NCI-H187 treated with DMSO at 0.1 percent for 48 hours (cell line): ENCODE measurements around the gene ATG16L1.

Experiments used
- DNase-seq: peaks from one replicate; lab custom pipeline; 2025; lab: John Stamatoyannopoulos, UW

The ATG16L1 gene

DNA sequence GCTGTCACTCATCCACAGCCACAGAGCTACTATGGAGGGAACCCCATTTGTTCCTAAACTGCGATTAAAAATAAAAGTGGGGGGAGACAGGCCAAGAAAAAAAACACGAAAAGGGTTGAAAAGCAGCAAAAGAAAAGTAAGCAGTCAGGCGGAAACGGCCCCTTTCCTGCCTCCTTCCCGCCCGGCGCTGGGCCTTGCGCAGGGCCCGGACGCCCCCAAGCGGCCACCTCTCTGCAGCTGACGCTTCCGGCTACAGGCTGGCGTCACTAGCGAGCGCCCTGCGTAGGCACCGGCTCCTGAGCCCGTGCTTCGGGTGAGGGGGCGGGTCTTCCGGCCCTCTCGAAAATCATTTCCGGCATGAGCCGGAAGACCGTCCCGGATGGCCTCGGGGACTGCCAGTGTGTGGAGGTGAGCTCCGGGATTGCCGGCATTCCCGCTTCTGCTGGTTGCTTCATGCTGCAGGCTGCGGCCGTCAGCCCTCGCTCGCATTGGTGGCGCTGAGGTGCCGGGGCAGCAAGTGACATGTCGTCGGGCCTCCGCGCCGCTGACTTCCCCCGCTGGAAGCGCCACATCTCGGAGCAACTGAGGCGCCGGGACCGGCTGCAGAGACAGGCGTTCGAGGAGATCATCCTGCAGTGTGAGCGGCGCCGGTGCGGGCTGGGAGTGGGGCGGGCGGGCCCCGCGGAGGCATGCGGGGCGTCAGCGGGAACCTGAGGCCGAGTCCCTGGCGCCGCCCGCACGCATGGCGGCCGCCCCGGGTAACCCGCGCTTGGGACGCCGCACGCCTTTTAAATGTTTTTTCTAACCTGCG lies at the start of gene ATG16L1:
TSS of gene ATG16L1 (plus strand) at position 368 of the 811 bp plus-strand sequence. CDS start at position 523, 155 bp downstream.
- peak; percentile 14 for DNase-seq

DNA sequence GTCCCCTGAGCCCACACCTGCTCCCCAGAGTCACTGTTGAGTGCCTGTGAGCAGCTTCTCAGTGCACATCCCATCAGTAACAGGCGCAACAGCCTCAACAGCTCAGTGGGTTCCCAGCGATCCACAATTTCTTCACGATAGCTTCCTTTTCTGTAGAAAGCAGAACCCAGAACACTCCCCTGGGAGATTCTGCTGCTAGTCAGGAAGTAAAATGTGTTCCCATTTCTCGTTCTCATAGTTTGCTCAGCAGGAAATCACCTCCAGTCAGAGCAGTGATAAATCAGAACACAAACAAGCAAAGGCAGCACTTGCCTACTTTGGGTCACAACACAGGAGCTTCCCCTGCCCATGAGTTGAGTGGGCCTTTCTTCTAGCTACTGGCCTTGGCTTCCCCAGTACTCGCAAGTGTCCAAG lies 48.9 kb upstream of the ATG16L1 start:
- DNase-seq = no peak

DNA sequence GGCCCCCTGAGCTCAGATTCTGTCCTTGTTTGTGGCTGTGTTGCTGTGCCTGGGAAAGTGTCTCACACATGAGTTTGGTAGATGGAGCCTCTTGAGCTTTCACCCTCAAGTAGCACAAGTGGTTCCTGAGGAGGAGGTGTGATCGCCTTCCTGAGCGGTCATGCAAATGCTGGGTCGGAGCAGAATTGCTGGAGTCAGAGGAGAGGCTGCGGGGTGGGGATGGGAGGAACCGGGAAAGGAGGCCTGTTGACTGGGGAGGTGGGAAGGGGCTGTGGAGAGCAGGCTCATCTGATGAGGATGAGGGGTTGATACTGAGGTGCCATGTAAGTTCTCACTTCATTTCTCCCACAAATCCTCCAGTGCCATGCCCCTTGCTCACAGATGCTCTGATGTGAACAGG lies 48.4 kb upstream of the ATG16L1 start:
- DNase-seq = no peak

DNA sequence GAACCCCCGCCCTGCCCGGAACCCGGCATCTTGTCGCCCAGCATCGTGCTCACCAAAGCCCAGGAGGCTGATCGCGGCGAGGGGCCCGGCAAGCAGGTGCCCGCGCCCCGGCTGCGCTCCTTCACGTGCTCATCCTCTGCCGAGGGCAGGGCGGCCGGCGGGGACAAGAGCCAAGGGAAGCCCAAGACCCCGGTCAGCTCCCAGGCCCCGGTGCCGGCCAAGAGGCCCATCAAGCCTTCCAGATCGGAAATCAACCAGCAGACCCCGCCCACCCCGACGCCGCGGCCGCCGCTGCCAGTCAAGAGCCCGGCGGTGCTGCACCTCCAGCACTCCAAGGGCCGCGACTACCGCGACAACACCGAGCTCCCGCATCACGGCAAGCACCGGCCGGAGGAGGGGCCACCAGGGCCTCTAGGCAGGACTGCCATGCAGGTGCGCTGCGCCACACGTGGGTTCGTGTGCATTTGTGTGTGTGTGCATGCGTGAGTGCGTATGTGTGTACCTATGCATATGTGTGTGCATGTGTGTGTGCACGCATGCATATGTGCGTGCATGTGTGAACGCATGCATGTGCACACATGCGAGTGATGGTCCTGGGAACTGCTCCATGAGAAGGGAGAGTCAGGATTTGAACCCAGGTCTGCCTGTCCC lies 47.1 kb upstream of the ATG16L1 start:
- no peak for DNase-seq

DNA sequence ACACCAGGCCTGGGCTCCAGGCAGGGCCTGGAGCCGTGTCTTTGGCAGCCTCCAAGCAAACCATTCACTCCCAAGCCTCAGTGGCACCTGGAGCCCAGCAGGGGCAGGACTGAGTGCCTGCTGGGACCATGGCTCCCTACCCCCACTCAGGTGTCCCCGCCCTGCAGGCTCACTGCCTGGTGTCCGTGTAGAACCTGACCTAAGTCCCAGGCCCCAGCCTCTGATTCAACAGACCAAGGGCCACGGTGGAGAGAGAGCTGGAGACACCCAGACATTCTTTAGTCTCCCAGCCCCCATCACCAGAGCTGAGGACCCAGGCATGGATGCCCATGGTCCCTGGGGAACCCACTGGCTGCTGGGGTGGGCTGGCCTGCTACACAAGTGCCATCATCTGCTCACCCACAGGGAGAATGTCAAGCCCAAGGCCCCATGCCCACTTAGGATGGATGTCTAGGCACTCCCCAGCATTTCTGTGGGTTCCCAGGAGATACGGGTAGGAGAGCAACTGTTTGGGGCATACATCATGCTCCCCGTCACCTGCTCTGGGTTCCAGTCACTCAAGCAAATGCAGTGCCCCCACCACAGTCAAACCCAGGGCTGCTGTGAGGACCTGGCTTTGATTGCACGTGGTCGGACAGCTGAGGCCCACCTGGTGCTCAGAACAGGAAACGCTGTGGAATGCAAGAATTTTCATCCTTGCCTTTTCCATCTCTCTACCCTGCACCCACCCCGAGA lies 42.9 kb upstream of the ATG16L1 start:
- no peak for DNase-seq

DNA sequence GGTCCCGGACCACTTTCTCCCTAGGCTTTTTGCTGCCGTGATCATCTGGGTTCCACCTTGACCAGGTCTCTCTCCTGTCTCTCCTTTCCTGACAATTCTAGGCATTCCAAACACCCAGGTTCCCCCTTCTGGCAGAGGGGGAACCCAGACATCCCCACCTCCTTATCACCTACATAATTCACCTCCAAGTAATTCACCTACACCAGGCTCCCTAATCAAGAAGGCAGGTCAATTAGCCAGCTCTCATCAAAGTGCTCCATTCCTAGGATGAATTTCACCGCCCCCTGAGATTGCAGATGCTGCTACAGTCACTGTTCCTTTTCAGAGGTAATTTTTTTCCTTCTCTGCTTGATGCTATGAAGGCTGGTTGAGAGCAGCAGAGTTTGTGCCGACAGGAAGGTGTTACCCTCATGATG lies 42.3 kb upstream of the ATG16L1 start:
- DNase-seq = no peak

DNA sequence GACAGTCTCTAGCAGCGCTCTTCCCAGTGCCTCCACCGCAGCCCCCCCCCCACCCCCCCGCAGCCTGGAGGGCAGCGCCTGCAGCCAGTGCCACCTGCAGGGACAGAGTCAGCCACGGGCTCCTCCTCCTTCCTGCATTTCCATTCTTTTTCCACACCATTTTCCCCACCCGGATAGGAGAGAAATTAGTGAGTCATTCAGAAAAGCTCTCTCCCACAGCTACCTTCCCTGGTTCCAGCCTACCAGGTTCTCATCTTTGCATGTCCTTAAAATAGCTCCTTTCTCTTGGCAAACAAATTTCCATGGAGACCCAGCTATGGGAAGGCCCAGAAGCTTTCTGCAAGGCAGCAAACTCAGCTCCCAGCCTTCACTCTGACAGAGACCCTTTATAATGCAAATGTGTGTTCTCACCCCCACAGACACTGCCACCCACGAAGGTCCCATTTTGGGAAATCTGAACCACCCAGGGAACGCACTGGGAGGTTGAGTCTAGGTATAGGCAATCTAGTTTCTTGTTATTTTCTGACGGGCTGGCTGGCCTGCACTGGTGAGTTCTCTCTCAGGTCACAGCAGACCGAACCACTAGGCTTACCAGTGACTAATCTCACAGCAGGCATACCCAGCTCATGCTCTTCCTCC lies 41.8 kb upstream of the ATG16L1 start:
- no peak for DNase-seq

DNA sequence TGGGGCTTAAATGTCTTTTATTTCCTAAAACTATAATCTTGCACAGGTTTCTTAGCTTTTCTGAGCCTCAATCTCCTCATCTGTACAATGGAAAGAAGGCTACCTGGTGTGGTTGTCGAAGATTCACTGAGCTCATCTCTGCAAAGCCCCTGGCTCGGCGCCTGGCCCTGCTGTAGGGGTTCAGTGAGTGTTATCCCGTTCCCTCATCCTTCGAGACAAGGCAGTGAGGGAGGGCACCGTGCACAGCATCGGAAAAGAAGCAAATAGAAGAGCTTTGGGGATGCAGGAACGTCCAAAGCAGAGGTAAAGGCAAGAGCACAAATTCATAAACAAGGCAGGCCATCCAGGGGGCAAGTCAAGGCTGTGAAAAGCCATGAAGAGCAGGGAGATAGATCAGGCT lies 41.2 kb upstream of the ATG16L1 start:
- no peak for DNase-seq

DNA sequence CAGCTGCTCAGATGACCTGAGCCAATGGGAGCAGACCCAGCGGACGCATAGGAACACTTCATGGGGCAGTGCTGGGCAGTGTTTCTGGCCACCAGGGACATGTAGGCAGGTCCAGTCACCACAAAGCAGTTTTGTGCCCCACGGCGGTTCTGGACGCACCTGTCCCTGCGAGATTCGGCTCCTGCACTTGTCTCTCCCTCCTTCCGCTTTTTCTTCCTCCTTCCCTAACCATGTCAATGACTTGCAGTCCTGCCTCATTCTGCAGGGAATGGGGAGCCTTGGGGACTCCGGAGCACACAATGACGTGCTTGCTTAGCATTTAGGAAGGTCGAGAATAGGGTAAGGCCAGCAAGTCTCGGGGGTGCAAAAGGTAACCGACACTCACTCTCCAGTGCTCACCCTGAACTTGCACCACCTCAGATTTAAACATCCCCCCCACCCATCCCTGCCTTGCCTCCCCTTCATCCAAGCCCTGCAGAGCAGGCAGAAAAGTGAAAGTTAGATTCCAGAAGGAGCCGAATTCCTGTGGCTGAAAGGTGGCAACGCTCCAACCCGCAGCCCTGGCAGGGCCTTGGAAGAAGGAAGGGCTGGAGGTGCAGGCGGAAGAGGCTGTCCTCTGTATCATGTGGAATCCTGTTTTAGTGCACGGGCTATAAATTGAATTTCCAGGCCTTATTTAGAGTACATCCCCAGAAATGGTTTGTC lies 40.5 kb upstream of the ATG16L1 start:
- no peak for DNase-seq

DNA sequence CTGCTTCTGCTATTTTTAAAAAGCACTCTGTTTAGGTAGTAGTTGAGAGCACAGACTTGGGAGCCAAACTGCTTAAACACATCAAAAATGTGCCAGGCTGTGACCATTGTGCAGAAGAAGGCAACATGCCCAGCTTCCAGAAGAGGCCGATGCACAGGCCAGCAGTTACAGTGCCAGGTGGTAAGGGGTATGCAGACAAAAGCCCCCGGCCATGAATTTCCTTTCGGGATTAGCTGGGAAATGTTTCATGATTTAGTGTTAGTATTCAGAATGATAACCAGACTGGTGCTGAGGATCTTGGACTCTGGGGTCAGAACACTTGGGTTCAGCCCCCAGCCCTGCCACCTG lies 40.0 kb upstream of the ATG16L1 start:
- no peak for DNase-seq

DNA sequence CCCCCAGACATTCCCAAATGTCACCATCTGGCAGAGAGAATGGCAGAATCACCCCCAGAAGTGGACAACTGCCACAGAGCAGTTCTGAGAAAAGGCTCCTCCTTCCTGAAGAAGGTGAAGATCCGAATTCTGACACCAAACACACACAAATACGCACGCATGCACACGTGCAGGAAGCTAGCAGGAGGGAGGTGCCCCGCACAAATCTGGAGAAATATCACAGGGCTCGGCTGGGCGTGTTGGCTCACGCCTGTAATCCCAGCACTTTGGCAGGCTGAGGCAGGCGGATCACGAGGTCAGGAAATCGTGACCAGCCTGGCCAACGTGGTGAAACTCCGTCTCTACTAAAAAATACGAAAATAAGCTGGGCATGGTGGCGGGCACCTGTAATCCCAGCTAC lies 38.5 kb upstream of the ATG16L1 start:
- no peak for DNase-seq

DNA sequence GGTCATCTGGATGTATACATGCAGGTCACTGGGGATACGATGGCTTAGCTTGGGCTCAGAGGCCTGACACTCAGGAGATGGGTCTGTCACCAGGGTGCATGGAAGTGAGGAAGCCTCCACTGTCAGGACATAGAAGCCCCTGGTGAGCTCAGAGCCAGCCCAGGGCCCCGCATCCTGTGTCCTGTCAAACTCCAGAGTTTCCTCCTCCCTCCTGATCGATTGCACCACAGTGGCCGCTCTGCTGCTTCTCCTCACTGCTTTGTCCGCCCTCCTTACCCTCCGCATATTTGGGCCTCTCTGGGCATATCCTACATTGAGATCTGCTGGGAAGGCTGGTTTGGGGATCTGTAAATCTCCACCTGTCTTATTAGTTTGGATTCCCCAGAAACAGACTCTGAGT lies 37.5 kb upstream of the ATG16L1 start:
- DNase-seq = no peak

DNA sequence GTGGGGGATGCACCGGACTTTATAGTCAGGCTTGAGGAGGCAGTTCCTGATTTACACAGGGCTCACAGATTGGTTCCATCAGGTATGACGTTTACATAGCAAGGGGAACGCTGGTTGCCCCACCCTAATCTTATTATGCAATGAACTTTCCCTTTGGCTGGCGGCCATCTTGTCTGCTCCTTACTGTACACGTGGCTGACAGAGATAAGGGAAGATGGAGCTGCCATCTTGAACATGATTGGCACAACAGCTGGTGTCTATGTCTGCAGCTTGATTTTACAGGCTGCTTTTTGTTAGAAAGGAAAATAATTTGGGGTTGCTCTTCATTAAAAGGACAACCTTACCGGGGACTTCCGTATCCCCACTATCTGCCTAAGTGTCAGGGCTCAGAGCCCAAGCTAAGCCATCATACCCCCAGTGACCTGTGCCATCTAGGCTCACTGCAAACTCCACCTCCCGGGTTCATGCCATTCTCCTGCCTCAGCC lies 33.5 kb upstream of the ATG16L1 start:
- no peak for DNase-seq

DNA sequence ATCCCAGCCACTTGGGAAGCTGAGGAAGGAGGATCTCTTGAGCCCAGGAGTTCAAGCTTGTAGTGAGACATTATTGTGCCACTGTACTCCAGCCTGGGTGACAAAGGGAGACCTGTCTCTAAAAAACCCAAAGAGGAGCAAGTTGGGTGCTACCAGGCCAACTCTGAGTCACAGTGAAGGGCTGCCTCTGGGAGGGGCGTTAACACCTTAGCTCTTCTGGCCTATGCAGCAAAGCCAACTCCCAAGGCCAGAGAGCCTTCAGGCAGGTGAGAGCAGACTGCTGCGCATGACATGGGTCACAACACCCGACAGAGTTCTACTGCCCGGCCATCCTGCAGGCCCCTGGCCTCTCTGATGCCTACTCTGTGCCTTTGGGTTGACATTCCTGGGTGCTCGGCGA lies 32.6 kb upstream of the ATG16L1 start:
- DNase-seq = no peak

DNA sequence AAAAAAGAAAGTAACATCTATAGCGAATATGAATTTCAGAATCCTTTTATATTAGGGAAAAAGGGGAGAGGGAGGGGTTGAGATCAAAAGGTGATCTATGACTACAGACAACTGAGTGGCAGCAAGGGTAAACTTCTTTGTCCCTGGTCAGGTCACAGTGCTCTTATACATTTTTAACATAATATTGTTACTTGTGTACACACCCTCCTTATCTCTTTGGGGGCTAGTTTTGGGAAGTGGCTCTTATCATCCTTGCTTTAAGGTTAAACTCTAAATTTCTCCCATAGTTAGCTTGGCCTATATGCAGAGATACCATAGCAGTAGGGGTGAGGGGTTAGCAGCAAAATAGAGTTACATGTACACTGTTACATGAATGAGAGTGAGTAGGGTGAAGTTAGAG lies 31.6 kb upstream of the ATG16L1 start:
- DNase-seq = no peak

DNA sequence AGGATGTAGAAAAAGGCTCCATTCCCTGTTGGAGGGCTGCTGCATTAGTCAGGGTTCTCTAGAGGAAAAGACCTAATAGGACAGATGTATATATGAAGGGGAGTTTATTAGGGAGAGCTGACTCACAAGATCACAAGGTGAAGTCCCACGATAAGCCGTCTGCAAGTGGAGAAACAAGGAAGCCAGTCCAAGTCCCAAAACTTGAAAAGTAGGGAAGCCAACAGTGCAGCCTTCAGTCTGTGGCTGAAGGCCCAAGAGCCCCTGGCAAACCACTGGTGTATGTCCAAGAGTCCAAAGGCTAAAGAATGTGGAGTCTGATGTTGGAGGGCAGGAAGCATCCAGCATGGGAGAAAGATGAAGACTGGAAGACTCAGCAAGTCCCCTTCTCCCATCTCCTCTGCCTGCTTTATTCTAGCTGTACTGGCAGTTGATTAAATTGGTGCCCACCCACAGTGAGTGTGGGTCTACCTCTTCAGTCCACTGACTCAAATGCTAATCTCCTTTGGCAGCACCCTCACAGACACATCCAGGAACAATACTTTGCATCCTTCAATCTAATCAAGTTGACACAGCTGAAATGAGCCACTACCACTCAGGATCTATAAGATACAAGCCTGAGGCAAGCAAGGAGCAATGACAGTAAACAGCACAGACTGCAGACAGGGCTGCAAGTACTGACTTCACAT lies 30.0 kb upstream of the ATG16L1 start:
- no peak for DNase-seq

DNA sequence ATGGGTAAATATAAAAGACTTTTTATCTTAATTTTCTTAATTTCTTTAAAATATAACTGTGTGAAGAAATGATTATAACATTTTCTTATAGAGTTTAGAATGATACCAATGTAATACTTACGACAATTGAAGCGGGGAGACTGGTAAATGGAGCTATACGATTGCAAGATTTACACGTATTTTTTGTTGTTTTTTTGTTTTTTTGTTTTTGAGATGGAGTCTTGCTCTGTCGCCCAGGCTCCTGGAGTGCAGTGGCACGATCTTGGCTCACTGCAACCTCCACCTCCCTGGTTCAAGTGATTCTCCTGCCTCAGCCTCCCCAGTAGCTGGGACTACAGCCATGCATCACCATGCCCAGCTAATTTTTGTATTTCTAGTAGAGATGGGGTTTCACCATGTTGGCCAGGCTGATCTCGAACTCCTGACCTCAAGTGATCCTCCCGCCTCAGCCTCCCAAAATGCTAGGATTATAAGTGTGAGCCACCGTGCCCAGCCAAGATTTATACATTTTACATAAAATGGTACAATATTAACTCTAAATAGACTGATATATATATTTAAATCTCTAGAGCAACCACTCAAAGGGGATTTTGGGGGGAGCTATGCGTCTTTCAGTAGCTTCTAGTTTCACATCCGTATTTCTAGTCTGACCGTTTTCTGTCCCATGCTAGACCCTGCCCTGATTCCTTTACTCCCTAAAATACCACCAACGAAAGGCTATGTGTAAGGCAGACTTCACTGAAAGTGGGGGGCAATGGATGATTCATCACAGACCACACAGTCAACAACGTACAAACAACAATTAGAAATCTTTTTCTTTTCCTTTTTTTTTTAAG lies 28.2 kb upstream of the ATG16L1 start:
- no peak for DNase-seq

DNA sequence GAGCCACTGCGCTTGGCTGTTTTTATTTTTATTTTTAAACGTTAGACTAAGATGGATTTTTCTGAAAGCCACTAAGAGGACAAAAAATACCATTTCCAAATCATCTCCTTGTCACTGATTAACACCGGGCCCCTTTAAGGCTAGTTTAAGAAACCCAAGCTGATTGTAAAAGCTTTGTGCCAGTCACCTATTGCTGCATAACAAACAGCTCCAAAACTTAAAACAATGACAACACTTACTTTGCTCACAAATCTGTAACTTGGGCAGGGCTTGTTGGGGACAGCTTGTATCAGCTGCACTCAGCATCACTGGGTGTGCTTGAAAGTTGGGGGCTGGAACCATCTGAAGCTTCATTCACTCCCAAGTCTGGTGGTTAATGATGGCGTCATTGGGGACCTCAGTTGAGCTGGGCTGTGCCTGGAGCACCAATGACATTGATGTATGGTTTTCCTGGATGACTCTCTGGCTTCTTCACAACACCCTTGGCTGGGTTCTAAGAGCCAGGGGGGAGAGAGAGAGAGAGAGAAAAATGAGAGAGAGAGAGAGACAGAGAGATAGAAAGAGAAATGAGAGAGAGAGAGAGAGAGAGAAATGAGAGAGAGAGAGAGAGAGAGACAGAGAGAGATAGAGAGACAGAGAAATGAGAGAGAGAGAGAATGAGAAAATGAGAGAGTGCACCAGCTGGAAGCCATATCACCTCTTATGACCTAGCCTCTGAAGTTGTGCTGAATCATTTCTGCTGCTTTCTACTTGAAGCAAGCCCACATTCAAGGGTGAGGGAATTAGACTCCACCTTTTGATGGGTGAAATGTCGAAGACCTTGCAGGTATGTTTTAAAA lies 26.0 kb upstream of the ATG16L1 start:
- DNase-seq = no peak

DNA sequence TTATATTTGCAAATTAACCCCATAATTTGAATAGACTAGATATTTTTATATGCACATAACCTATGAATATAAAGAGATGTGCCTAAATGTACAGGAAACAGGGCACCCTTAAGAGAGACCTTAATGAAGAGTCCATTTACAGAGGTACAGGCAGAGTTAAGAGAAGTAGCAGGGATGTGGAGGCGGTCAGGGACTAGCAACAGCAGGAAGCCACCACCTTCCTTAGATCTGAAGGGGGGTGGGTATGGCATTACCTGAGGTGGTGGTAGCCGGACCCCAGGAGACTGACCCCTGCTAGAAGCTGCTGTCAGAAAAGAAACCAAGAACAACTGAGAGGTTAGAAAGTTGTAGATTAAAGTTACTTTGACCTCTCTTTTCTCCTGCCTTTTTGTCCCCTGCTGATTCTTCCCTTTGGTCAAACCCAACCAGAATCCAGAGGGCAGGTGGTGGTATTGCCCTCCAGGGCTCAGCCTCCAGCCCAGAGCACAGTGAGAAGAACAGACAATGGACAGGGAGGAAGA lies 24.9 kb upstream of the ATG16L1 start:
- no peak for DNase-seq
